ENCODE data around the gene SLC25A25. TPM values are rescaled to one million over a fixed set of nuclear protein-coding genes. Genes with fewer than 3 reads are reported as not detected.

Gene SLC25A25
- total and polyA plus RNA-seq, 11 donors, result 1.7 to 15.1 (median 6.7) TPM

- Histone ChIP-seq H3K36me3 (no peaks in the 10 kb centered on the region), H3K4me1 (peaks cover 0 to 28% (median 8%) of the 10 kb centered on the region in 12 donors), H3K4me3 (no peak overlapping the region), H3K9me3 (no peaks in the 10 kb centered on the region), H3K27me3 (no peaks in the 10 kb centered on the region), H3K27ac (peak overlapping the region in 3 of 12 donors; percentile 1 to 24 (median 23))
- WGBS, 4 donors, result 78 to 86% (median 85%) methylated on average over 3 to 5 of the region's 5 CpGs
- intact Hi-C loops (cut with DNase I), result no loop called here
- TF ChIP-seq CTCF (IDR thresholded peaks at IDR 0.05) (no peak), POLR2A (IDR thresholded peaks at IDR 0.05) (no peak)
- DNase-seq (peak in 2 of 5 donors; percentile 13 to 34), ATAC-seq (no peak)
These were observed 80.5 kb downstream of the SLC25A25 start for GRCh38 chr9:128148509-128149000.

- TF ChIP-seq CTCF (IDR thresholded peaks at IDR 0.05) (no peak), POLR2A (IDR thresholded peaks at IDR 0.05) (no peak)
- Histone ChIP-seq H3K4me3 (peak within 1 kb of the TSS in 2 of 12 donors; percentile 7 to 17), H3K36me3 (no peaks in the 10 kb centered on the region), H3K27me3 (no peaks in the 10 kb centered on the region), H3K4me1 (peaks cover 0 to 23% (median 6%) of the 10 kb centered on the region in 12 donors), H3K27ac (peak within 1 kb of the TSS in 4 of 12 donors; percentile 1 to 43 (median 29)), H3K9me3 (no peaks in the 10 kb centered on the region)
- intact Hi-C loops (cut with DNase I), result no loop called here
- ATAC-seq (peak in 1 of 4 donors; percentile 15), DNase-seq (peak in 2 of 5 donors; percentile 16 to 41)
- whole genome bisulfite sequencing, 4 donors, result 40 to 58% (median 54%) methylated on average over 6 to 9 of the region's 9 CpGs
These were observed 81.1 kb downstream of the SLC25A25 start, which contains the start of gene LCN2 for GRCh38 chr9:128149001-128149701. TSS of gene LCN2 (plus strand) at chr9:128149453. CDS start at chr9:128149526, 73 bp downstream.

GRCh38 chr9:128149951-128150593 lies 82.0 kb downstream of the SLC25A25 start:
- intact Hi-C loops (cut with DNase I), result no loop called here
- peak overlapping the region in 2 of 12 donors; percentile 17 to 34 for H3K27ac ChIP-seq
- ATAC-seq (no peak), DNase-seq (peak in 2 of 5 donors; percentile 7 to 33)
- peak overlapping the region in 2 of 12 donors; percentile 7 to 17 for H3K4me3 ChIP-seq
- no peaks in the 10 kb centered on the region for H3K27me3 ChIP-seq
- peaks cover 0 to 23% (median 6%) of the 10 kb centered on the region in 12 donors for H3K4me1 ChIP-seq
- WGBS, 4 donors, result 54 to 59% (median 58%) methylated on average over 10 to 11 of the region's 11 CpGs
- no peaks in the 10 kb centered on the region for H3K9me3 ChIP-seq
- no peaks in the 10 kb centered on the region for H3K36me3 ChIP-seq
- no peak for TF ChIP-seq POLR2A (IDR thresholded peaks at IDR 0.05)
- no peak for TF ChIP-seq CTCF (IDR thresholded peaks at IDR 0.05)
